ENCODE data around the gene PABPN1. TPM values are rescaled to one million over a fixed set of nuclear protein-coding genes. Genes with fewer than 3 reads are reported as not detected.
A peak's percentile ranks its signal among the peaks of the same experiment; 100 is the strongest.

Gene PABPN1
- total and polyA plus RNA-seq, 2 of the 13 experiments (the other 11 are each of a cell fraction or from before 2014, with no cell fraction given): 233 to 524 TPM

- TF ChIP-seq SRSF9 (IDR thresholded peaks at IDR 0.05; ENCODE audit: borderline replicate concordance, insufficient read depth, low read depth, low read length, poor library complexity, severe bottlenecking): no peak
- no peak for TF ChIP-seq ZNF703 (CRISPR knock-in tag; IDR thresholded peaks at IDR 0.05; ENCODE audit: borderline replicate concordance)
- TF ChIP-seq CCDC6 (CRISPR knock-in tag; IDR thresholded peaks at IDR 0.05): no peak
- no peak for TF ChIP-seq ZNF879 (CRISPR knock-in tag; IDR thresholded peaks at IDR 0.05)
- TF ChIP-seq ZNF552 (CRISPR knock-in tag; IDR thresholded peaks at IDR 0.05; ENCODE audit: borderline replicate concordance): no peak
- TF ChIP-seq CREB1 (IDR thresholded peaks at IDR 0.05): no peak
- no peak for TF ChIP-seq CREB1 (CRISPR knock-in tag; IDR thresholded peaks at IDR 0.05)
- TF ChIP-seq ZNF574 (CRISPR knock-in tag; IDR thresholded peaks at IDR 0.05): no peak; the same call in 1 of the 2 replicates
- TF ChIP-seq AGO2 (optimal IDR thresholded peaks at IDR 0.05; ENCODE audit: low read depth, low read length): peak; percentile 97
- TF ChIP-seq ZKSCAN8 (CRISPR knock-in tag; IDR thresholded peaks at IDR 0.05; ENCODE audit: borderline replicate concordance): no peak
- no peak for TF ChIP-seq RBAK (CRISPR knock-in tag; IDR thresholded peaks at IDR 0.05)
- no peak for TF ChIP-seq ZNF766 (CRISPR knock-in tag; IDR thresholded peaks at IDR 0.05; ENCODE audit: borderline replicate concordance)
- TF ChIP-seq MYC (CRISPR knock-in tag; IDR thresholded peaks at IDR 0.05; ENCODE audit: borderline replicate concordance): no peak
- TF ChIP-seq ZNF292 (CRISPR knock-in tag; IDR thresholded peaks at IDR 0.05; ENCODE audit: borderline replicate concordance, low read depth): 0 out of 2 replicates have a peak, but pooled peaks have one; percentile 43
- no peak for TF ChIP-seq CCAR2 (optimal IDR thresholded peaks at IDR 0.05; ENCODE audit: low read depth, low read length)
- TF ChIP-seq AKAP8 (CRISPR knock-in tag; IDR thresholded peaks at IDR 0.05): peak; percentile 73; the same call in 1 of the 2 replicates
- TF ChIP-seq ZC3H13 (CRISPR knock-in tag; IDR thresholded peaks at IDR 0.05): no peak
- no peak for TF ChIP-seq ZNF713 (CRISPR knock-in tag; IDR thresholded peaks at IDR 0.05)
- no peak for TF ChIP-seq ZNF33B (CRISPR knock-in tag; IDR thresholded peaks at IDR 0.05)
- no peak for TF ChIP-seq KDM5A (IDR thresholded peaks at IDR 0.05; ENCODE audit: borderline replicate concordance, low read length)
- 0 out of 2 replicates have a peak, but pooled peaks have one; percentile 18 for TF ChIP-seq FOXO1 (CRISPR knock-in tag; IDR thresholded peaks at IDR 0.05)
- no peak; the same call in 1 of the 2 replicates for TF ChIP-seq ZNF354B (CRISPR knock-in tag; IDR thresholded peaks at IDR 0.05)
- no peak for TF ChIP-seq EHMT2 (IDR thresholded peaks at IDR 0.05; ENCODE audit: borderline replicate concordance, low read depth, low read length)
- TF ChIP-seq ZFP62 (CRISPR knock-in tag; IDR thresholded peaks at IDR 0.05): no peak
- TF ChIP-seq SOX6 (IDR thresholded peaks at IDR 0.05): no peak
- peak; percentile 47 for TF ChIP-seq SOX6 (CRISPR knock-in tag; IDR thresholded peaks at IDR 0.05)
These were observed 5.5 kb downstream of the PABPN1 start (continued) for GRCh38 chr14:23326491-23327332.
